GM19467 (cell line): ENCODE results near the gene PRSS27.
"Not testable (repeated sequence)": the region's sequence is repeated elsewhere in the genome, so short reads cannot be mapped to it uniquely, and the experiment has no call there.

ENCODE experiments used
- ATAC-seq: cut with Tn5 transposase; IDR thresholded peaks from one replicate; pipeline ENCODE4 v1.9.1; 2021; ENCODE audit warnings: mild to moderate bottlenecking, moderate library complexity; ENCODE audit not compliant: unreplicated experiment

Gene PRSS27

GRCh38 chr16:2698965-2699750 is 20.9 kb downstream of the PRSS27 start:
- no peak for ATAC-seq

DNA sequence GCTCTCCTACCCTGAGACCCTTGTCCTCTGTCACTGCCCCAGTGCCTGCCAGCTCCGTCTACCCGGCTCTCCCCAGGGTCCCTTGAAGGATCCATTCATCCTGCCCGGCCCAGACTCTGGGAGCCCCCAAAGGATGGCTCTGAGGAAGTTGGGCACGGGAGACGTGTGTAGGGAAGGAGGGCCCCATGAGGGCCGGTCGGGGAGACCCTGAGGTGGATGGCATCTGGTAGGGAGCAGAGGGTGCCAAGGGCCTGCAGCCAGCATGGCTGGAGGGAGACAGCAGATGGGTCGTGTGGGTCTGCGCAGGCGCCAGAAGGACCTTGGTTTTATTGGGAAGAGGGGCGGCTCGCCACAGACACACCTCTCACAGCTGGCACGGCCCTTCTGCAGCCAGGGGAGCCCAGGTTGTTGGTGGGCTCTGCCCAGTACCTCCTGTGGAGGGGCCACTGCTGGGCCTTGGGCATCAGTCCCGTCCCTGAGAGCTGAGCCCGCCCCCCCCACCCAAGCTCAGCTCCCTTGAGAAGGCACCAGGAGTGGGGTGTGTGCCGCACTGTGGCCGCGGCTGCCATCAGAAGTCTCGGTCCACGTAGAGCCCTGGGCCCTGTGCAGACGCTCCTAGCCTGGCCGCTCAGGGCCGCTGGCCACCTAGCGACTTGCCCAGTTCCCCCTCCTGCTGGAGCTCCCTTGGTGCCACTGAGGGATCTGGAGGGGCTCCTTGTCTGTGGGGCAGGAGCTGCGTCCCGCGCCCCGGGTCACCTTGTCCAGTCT is 21.7 kb downstream of the PRSS27 start:
- ATAC-seq, result no peak

GRCh38 chr16:2697401-2697948 is 22.5 kb downstream of the PRSS27 start:
- no peak for ATAC-seq

GRCh38 chr16:2696601-2697250 is 23.3 kb downstream of the PRSS27 start:
- not testable (repeated sequence) for ATAC-seq

DNA sequence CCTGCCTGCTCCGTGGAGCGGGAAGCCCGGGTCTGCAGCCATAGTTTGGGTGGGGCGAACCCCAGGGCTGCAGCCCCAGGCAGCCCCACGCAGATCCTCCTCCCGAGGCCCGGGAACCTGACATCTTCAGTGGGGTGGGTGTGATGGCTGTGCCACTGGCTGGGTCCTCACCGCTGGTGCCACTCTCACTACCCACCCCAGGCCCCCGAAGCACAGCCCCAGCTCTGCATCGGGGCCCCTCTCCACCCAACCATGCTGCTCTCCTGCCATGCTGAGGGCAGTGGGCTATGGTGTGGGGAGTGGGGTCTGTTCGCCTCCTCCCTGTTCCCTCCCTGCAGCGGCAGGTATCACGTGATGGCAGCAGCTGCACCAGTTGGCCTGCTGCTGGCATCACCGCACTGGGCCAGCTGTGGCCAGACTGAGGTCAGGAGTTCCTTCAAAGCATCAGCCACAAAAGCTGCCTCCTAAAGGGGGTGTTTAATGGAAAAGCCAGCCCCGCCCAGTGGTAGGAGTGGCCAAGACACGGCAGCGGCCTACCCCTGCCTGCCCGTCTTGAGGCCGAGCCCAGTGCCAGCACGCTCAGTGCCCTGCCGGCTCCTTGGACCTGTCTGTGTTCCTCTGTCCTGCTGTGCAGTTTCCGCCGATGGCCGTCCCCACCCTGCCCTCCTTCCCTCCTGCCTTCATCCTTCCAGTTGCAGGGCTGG is 26.9 kb downstream of the PRSS27 start:
- no peak for ATAC-seq

DNA sequence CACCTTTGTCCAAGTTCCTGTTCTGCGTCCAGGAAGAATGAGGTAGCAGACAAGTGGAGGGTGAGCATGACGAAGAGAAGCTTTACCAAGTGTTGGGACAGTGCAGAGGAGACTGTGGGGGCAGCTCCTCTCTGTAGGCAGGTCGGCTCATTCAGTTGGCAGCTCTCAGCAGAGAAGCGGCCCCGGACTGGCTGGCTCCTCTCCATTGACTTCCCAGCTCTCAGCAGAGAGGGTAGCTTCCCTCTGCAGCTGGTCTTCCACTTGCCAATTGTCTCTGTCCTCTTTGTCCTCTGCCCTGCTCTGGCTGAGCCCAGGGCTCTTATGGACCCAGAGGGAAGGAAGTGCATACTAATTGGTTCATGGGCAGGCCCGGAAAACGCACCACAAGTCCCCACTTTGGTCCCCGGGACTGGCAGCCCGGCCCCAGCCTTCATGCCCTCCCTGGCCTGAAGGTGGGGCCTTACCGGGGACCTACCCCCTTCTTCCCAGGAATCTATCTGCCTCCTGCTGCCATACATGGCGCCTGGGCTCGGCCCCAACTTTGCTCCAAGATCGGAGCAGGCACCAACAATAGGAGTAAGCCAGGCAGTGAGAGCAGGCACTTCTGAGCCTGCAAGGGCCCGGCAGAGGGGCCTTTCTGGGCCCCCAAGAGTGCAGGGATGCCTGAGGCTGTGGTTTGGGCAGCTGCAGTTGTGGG is 27.6 kb downstream of the PRSS27 start:
- no peak for ATAC-seq

- ATAC-seq, result no peak
Observed at GRCh38 chr16:2691491-2692248, 28.4 kb downstream of the PRSS27 start.

DNA sequence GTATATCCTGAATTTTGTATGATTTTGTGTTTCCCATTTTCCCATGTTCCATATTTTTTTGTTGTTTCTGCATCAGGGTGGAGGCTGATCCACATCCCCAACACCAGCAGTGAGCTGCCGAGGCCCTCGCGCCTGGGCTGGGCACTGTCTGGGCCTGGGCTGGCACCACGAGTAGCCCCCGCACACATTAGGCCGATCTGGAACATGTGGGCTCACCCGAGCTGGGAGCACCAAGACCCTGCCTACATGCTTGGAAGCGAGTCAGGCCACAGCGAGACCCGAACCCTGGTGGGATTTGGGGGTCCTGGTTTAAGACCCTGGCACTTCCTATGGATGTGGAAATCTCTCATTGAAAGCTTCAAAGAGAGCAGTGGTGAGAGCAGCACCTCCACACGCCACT is 29.2 kb downstream of the PRSS27 start:
- no peak for ATAC-seq

DNA sequence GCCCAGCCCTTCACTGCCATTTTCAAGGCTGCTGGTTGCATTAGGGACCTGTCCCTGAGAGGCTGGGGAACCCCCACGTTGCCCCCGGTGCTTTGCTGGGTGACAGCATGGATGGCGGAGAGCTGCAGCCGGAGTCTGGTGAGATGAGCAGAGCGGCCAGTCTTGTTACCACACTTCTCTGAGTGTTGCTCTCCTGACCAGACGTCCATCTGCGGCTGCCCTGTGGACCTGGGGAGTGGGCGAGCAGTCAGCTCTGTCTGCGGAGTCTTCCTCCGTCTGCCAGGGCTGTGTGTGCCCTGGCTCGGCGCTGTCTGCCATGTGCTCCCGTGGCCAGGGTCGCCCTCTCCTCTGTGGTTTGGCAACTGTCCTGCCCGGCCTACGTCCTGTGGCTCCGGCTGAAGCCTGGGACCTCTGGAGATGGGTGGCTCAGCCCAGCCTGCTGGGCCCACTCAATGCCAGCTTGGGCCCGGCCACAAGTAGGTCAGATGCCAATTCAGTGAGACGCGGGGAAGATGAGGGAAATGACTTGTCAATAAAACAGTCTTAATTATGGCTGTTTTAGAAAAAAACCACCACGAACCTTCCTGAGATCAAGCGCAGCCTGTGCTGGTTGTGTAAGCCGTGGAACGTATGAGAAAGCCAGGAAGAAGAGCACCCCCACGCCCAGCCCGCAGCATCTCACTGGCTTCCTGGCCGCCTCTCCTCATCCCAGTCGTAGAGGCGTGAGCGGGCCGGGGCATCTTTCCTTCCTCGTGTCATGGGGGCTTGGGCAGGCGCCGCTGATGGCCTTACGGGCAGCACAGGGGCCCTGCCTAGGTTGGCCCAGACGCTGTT is 29.8 kb downstream of the PRSS27 start:
- ATAC-seq, result no peak

- ATAC-seq, result not testable (repeated sequence)
Observed at GRCh38 chr16:2689422-2689821, 30.6 kb downstream of the PRSS27 start.

DNA sequence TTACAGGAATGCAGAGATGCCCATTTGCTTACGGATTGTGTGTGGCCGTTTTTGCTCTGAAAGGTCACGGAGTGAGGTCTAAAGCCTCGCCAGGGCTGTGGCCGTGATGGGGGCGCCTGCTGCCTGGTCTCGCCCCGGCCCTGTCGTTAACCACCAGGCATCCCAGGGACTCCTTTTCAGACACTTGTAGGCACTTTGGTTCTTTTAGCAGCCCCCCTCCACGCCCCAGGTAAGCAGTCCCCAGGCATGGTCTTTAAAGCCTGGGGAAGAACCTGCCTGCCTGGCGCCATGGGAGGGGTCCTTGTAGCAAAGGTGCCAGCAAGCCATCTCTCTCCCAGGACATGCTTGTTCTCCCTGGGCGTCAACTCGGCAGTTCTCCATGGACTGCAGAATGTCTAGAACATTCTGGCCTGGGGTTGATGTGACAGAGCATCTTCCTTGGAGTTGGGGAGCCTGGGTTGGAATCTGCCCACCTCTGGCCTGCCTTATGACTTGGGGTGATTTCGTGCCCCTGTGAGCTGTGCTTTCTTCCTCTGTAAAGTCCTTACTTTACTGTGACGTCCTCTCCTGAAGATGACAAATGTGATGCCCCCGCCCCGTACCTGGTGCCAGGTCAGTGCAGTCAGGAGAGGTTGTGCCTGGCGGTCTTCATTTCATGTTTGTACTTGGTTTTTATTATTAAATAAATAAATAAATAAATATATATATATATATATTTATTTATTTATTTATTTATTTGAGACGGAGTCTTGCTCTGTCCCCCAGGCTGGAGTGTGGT is 32.3 kb downstream of the PRSS27 start:
- ATAC-seq, result no peak

- ATAC-seq, result peak; percentile 38
Observed at GRCh38 chr16:2686912-2687507, 33.0 kb downstream of the PRSS27 start.

DNA sequence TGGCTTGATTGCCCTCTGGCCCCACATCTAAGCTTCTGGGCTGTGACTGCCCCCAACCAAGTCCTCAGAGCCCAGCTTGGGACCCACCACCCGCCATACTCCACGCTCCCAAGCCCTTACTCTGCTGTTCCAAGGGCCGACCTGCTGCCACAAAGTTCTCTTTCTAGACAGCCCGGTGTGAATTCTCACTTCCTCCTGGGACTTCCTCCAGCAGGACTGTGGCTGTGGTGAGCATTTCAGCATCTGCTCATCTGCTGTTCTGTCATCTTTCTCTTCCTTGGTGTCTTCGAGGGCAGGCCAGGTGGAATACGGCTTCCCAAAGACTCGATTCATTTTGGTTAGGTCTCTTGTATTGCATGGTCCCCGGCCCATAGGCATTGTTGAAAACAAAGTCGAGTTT is 33.9 kb downstream of the PRSS27 start:
- ATAC-seq, result not testable (repeated sequence)

GRCh38 chr16:2683041-2683440 is 37.0 kb downstream of the PRSS27 start:
- not testable (repeated sequence) for ATAC-seq

DNA sequence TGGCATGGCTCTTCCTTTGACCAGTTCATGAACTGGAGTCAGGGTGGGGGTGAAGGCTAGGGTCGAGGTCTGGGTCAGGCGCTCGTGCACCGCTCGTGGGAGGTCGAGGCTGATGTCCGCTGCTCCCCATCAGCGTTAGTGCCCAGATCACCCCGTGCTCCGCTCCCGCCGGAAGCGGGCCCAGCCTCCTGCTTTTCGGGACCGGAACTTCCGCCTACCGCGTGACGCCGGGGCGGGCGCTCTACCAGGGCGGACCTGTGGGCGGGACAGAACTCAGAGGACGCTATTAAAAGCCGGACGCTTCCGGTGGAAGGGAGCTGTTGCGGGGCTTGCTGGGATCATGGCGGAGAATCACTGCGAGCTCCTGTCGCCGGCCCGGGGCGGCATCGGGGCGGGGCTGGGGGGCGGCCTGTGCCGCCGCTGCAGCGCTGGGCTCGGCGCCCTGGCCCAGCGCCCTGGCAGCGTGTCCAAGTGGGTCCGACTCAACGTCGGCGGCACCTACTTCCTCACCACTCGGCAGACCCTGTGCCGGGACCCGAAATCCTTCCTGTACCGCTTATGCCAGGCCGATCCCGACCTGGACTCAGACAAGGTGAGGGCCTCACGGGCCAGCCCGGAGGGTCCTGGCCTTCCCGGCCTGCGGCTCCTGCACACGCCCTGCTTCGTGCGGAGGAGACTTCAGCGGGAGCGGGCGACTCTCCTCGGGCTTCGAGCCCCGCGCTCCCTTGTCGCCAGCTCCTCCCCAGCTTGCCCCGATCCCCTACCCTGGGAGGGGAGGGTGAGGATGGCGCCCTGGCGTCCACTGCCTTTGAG is 37.6 kb downstream of the PRSS27 start, which contains the start of gene KCTD5:
Gene KCTD5 (plus strand): TSS at position 315 of the 813 bp plus-strand sequence. CDS start 26 bp downstream, at position 341.
- peak; percentile 58 for ATAC-seq

DNA sequence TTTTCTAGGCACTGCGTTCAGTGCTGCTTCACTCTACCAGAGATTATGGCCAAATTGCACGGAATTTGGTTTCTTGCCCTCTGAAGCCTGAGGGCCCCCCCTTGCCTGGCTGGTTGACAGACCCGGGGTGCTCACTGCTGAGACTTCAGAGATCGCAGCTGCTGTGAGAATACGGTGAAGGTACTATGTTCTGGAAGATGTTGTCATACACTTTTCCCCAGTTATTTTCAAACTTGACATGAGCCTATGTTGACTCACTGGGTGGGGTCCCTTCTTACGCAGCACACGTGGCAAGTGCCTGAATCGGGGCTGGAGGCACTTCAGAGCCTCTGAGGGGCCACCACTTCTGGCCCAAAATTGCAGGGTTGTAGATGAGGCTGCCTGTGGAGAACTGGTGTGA is 39.7 kb downstream of the PRSS27 start:
- ATAC-seq, result not testable (repeated sequence)
